IMR-90 (cell line): Measurements from ENCODE around the gene S1PR2. TPM values are rescaled to one million over a fixed set of nuclear protein-coding genes. Genes with fewer than 3 reads are reported as not detected.
"Not testable (repeated sequence)": the region's sequence is repeated elsewhere in the genome, so short reads cannot be mapped to it uniquely, and the experiment has no call there.

Experiments
- ATAC-seq: fragments of 200-7000 bp; cut with Tn5 transposase; 2 replicates; pipeline ENCODE4 v1.9.1; 2020; ENCODE audit warnings: low read depth, mild to moderate bottlenecking, moderate library complexity
- BruUV-seq: library from RNA; stranded (reverse); fragments of 400-500 nt; replicated peaks from 2 replicates; lab custom pipeline; 2021; lab: Mats Ljungman, UMichigan
- CTCF ChIA-PET: fragments of 300-600 bp; formaldehyde crosslinking; extraction: SDS; loops from one replicate; lab custom pipeline; 2021; ENCODE audit warnings: antibody characterized with exemption; lab: Yijun Ruan, JAX
- POLR2A ChIA-PET: fragments of 300-600 bp; sonication (Branson Sonifier 250); formaldehyde crosslinking; loops from one replicate; lab custom pipeline; 2022; ENCODE audit warnings: antibody characterized with exemption; ENCODE audit not compliant: unreplicated experiment; lab: Charles Lee
- DNase-seq: peaks from one replicate; pipeline ENCODE4 v3.0.0; 2013
- H2AFZ ChIP-seq: replicated peaks from 2 replicates; pipeline ENCODE3; 2013; ENCODE audit warnings: low read length, mild to moderate bottlenecking; ENCODE audit not compliant: poor library complexity
- H2AK5ac ChIP-seq: 2 replicates; pipeline ENCODE4 v1.6.1; 2013; ENCODE audit warnings: low read depth, low read length, inconsistent platforms
- H2AK9ac ChIP-seq: replicated peaks from 2 replicates; pipeline ENCODE3; 2013; ENCODE audit warnings: mild to moderate bottlenecking, low read depth, low read length, moderate library complexity; ENCODE audit not compliant: poor library complexity
- H2BK120ac ChIP-seq: 2 replicates; pipeline ENCODE4 v1.6.1; 2013; ENCODE audit warnings: low read depth, low read length, inconsistent platforms
- H2BK15ac ChIP-seq: 3 replicates; pipeline ENCODE4 v1.6.1; 2013; ENCODE audit warnings: low read depth, low read length, inconsistent platforms
- H2BK20ac ChIP-seq: 2 replicates; pipeline ENCODE4 v1.6.1; 2013; ENCODE audit warnings: low read depth, mild to moderate bottlenecking, inconsistent platforms, low read length, moderate library complexity
- H2BK5ac ChIP-seq: 2 replicates; pipeline ENCODE4 v1.6.1; 2013; ENCODE audit warnings: mild to moderate bottlenecking, low read depth, low read length, inconsistent platforms; ENCODE audit not compliant: poor library complexity, severe bottlenecking
- H3K14ac ChIP-seq: replicated peaks from 2 replicates; pipeline ENCODE4 v1.6.1; 2013; ENCODE audit warnings: low read depth, low read length, inconsistent platforms
- H3K18ac ChIP-seq: 2 replicates; pipeline ENCODE4 v1.6.1; 2013; ENCODE audit warnings: low read depth, low read length, control low read depth
- H3K23ac ChIP-seq: 2 replicates; pipeline ENCODE4 v1.6.1; 2013; ENCODE audit warnings: low read depth, low read length, inconsistent platforms
- H3K27ac ChIP-seq: 2 replicates; pipeline ENCODE4 v1.5.1; 2013; ENCODE audit warnings: mild to moderate bottlenecking, control low read depth, low read length; ENCODE audit not compliant: insufficient read depth
- H3K27me3 ChIP-seq: 2 replicates; pipeline ENCODE4 v1.6.1; 2013; ENCODE audit warnings: low read length; ENCODE audit not compliant: control insufficient read depth, insufficient read depth
- H3K36me3 ChIP-seq: 2 replicates; pipeline ENCODE4 v1.6.1; 2013; ENCODE audit warnings: low read length, mixed read lengths; ENCODE audit not compliant: control insufficient read depth, insufficient read depth
- H3K4ac ChIP-seq: 2 replicates; pipeline ENCODE4 v1.6.1; 2013; ENCODE audit warnings: low read depth, low read length, inconsistent platforms
- H3K4me1 ChIP-seq: 2 replicates; pipeline ENCODE4 v1.6.1; 2013; ENCODE audit warnings: low read length, mixed read lengths; ENCODE audit not compliant: control insufficient read depth, insufficient read depth
- H3K4me2 ChIP-seq: 2 replicates; pipeline ENCODE4 v1.6.1; 2013; ENCODE audit warnings: low read depth, mild to moderate bottlenecking, control low read depth, low read length, moderate library complexity
- H3K4me3 ChIP-seq: 2 replicates; pipeline ENCODE4 v1.5.1; 2013; ENCODE audit warnings: low read depth, mild to moderate bottlenecking, control low read depth, low read length, moderate library complexity; ENCODE audit not compliant: insufficient read depth
- H3K56ac ChIP-seq: 2 replicates; pipeline ENCODE4 v1.6.1; 2013; ENCODE audit warnings: low read length, inconsistent platforms; ENCODE audit not compliant: insufficient read depth; ENCODE audit errors: extremely low read depth
- H3K79me1 ChIP-seq, 2 experiments: 2 replicates each; pipeline ENCODE4 v1.6.1; 2013; ENCODE audit warnings: low read length in 2 of 2, inconsistent platforms in 1 of 2, low read depth in 1 of 2
- H3K9ac ChIP-seq: 2 replicates; pipeline ENCODE4 v1.6.1; 2013; ENCODE audit warnings: low read depth, low read length, control low read depth
- H3K9me1 ChIP-seq: 2 replicates; pipeline ENCODE4 v1.6.1; 2013; ENCODE audit warnings: low read length, inconsistent platforms; ENCODE audit not compliant: insufficient read depth
- H3K9me3 ChIP-seq: 2 replicates; pipeline ENCODE4 v1.6.1; 2013; ENCODE audit warnings: low read length; ENCODE audit not compliant: control insufficient read depth, insufficient read depth
- H4K20me1 ChIP-seq: 2 replicates; pipeline ENCODE4 v1.6.1; 2013; ENCODE audit warnings: low read length, inconsistent platforms; ENCODE audit not compliant: insufficient read depth
- H4K5ac ChIP-seq: 2 replicates; pipeline ENCODE4 v1.6.1; 2013; ENCODE audit warnings: mild to moderate bottlenecking, low read depth, low read length, control low read depth
- H4K8ac ChIP-seq, 2 experiments: 2 replicates each; pipeline ENCODE4 v1.6.1; 2013; ENCODE audit warnings: low read depth in 2 of 2, low read length in 2 of 2, control low read depth in 1 of 2, inconsistent platforms in 1 of 2
- H4K91ac ChIP-seq: 2 replicates; pipeline ENCODE4 v1.6.1; 2013; ENCODE audit warnings: low read depth, low read length, inconsistent platforms; ENCODE audit not compliant: insufficient read depth
- WGBS, 2 experiments: methylation state at CpG; one replicate each; pipeline versions ENCODE4 v1.1.5 to v1.1.7; 2013; ENCODE audit warnings: missing lambda C conversion rate in 2 of 2; ENCODE audit not compliant: insufficient read length in 1 of 2; ENCODE audit errors: extremely low coverage in 2 of 2; 5-methylcytosine and 5-hydroxymethylcytosine counted together
- dilution Hi-C: fragments of 300-500 bp; cut with HindIII; formaldehyde crosslinking; loops from one replicate; pipeline ENCODE4 v1.14.3; 2018; ENCODE audit warnings: low sequenced_read_pairs; ENCODE audit not compliant: unreplicated experiment
- in situ Hi-C: fragments of 300-500 bp; cut with MboI; formaldehyde crosslinking; loops from 3 replicates; pipeline ENCODE4 v1.14.3; 2019; ENCODE audit warnings: low sequenced_read_pairs, inconsistent platforms, mixed read lengths
- intact Hi-C: fragments of 100-400 bp; cut with micrococcal nuclease; formaldehyde crosslinking; loops from 2 replicates; pipeline ENCODE4 v1.10.0; 2022
- polyA plus RNA-seq, 3 experiments: library from polyadenylated mRNA; depleted of rRNA; stranded (reverse); fragments of >200 nt; gene quantifications; 2 replicates each; pipeline ENCODE4 v1.2.3, GENCODE V29; 2012; ENCODE audit warnings: low replicate concordance in 1 of 3
- total RNA-seq: library from RNA; depleted of rRNA; stranded (reverse); fragments of >200 nt; gene quantifications from 2 replicates; pipeline ENCODE4 v1.2.3, GENCODE V29; 2012

S1PR2 gene
- total and polyA plus RNA-seq, 2 of the 4 experiments (the other 2 are of a cell fraction) = 14.0 to 15.0 TPM

DNA sequence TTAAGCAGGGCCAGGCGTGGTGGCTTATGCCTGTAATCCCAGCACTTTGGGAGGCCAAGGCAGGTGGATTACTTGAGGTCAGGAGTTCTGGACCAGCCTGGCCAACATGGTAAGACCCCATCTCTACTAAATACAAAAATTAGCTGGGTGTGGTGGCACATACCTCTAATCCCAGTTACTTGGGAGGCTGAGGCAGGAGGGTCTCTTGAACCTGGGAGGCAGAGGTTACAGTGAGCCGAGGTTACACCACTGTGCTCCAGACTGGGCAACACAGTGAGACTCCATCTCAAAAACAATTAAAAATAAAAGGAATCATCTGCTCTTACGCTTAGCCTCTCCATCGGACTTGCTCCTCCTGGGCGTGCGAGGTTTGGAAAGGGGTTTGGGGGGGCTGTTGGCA, 51.1 kb downstream of the S1PR2 start:
- H4K8ac ChIP-seq, H3K18ac ChIP-seq, H2BK5ac ChIP-seq, H3K14ac ChIP-seq, in situ Hi-C loops, H3K56ac ChIP-seq, H3K9me1 ChIP-seq, H3K4me1 ChIP-seq, H2AFZ ChIP-seq, H3K9ac ChIP-seq, H3K27me3 ChIP-seq, ATAC-seq, H2BK20ac ChIP-seq, H2BK15ac ChIP-seq, H3K23ac ChIP-seq, DNase-seq, H4K5ac ChIP-seq, H3K27ac ChIP-seq, H2AK9ac ChIP-seq, H3K4ac ChIP-seq, dilution Hi-C loops, H3K9me3 ChIP-seq, H4K91ac ChIP-seq, H2AK5ac ChIP-seq, H2BK120ac ChIP-seq, CTCF ChIA-PET, BruUV-seq, intact Hi-C loops, POLR2A ChIA-PET, H3K4me2 ChIP-seq, H3K4me3 ChIP-seq: not testable (repeated sequence)
- Histone ChIP-seq H3K36me3 (peaks cover 37% of the 10 kb centered on the region), H3K79me1 (peaks cover 19 to 52% of the 10 kb centered on the region in 2 experiments), H4K20me1 (peaks cover 28% of the 10 kb centered on the region)
- 100% methylated on average over 2 of the region's 6 CpGs; no CpG with 5 or more reads in 1 of the 2 experiments for WGBS, 2 experiments
